A673 (cell line): ENCODE data around the gene LYPLA2.

Experiments used
- CTCF ChIP-seq: fragments of 300-800, 200-600 bp; sonication (generic); conservative IDR thresholded peaks from 2 replicates; pipeline ENCODE4 v1.5.1; 2017; ENCODE audit warnings: low read depth, mild to moderate bottlenecking, antibody characterized with exemption, low read length, moderate library complexity, mixed read lengths
- EZH2 ChIP-seq: fragments of 200-600 bp; sonication (generic); IDR thresholded peaks from 2 replicates; pipeline ENCODE4 v1.6.1; 2017; ENCODE audit warnings: borderline replicate concordance, low read depth, mild to moderate bottlenecking, mixed read lengths, antibody characterized with exemption, low read length; ENCODE audit not compliant: poor library complexity, severe bottlenecking

- TF ChIP-seq CTCF (no peak), EZH2 (no peak)
These were observed 18.1 kb upstream of the LYPLA2 start for GRCh38 chr1:23772854-23773242.
